Measurements from ENCODE around the gene APLP2. TPM values are rescaled to one million over a fixed set of nuclear protein-coding genes. Genes with fewer than 3 reads are reported as not detected.

Gene APLP2
- 357 TPM for total RNA-seq

DNA sequence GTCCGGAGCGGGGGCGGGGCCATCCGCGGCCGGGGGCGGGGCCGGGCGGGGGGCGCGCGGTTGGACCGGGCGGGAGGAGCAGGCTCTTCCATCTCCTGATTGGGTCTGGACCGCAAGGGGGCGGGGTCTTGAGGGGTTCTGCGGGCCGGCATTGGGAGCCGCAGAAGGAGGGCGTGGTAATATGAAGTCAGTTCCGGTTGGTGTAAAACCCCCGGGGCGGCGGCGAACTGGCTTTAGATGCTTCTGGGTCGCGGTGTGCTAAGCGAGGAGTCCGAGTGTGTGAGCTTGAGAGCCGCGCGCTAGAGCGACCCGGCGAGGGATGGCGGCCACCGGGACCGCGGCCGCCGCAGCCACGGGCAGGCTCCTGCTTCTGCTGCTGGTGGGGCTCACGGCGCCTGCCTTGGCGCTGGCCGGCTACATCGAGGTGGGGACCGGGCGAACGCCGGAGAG is at the start of gene APLP2:
Gene APLP2 (plus strand): TSS at position 236 of the 450 bp plus-strand sequence. CDS start 84 bp downstream, at position 320.

DNA sequence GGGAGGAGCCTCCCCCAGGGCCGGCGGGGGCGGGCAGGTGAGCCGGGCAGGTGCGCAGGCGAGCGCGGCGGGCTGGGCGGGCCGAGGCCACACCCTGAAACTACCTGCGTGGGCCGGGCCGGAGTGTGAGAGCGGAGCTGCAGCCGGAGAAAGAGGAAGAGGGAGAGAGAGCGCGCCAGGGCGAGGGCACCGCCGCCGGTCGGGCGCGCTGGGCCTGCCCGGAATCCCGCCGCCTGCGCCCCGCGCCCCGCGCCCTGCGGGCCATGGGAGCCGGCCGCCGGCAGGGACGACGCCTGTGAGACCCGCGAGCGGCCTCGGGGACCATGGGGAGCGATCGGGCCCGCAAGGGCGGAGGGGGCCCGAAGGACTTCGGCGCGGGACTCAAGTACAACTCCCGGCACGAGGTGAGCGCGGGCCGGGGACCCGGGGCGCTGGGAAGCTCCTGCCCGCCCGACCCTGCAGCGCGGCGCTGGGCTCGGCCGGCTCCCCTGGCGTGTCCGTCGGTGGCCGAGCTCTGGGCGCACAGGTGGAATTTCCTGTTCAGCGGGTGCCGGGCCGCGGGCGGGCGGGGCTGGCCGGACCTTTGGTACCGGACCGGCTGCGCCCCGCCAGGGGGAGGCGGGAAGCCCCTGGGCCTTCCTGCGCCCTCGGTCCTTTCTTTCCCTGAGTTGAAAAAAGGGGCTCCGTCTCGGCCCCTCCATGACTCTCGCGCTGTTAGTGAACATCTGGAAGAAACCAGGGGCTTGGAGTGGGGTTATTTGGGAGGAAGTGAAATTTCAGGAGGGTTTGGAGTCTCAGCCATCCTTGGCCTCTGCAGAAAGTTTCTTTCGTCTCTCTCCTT is 90.2 kb downstream of the APLP2 start, which contains the start of gene ST14:
Gene ST14 (plus strand): TSS at position 126 of the 841 bp plus-strand sequence. CDS start 198 bp downstream, at position 324.

Small RNAs within 50 kb of the gene (small RNA-seq; reads per million reads assigned to genes)
- not detected for gene RF00015
- gene RPL34P21, result not detected

Other genes starting within 250 kb of the APLP2 start
- 19.8 TPM for gene NFRKB, start 174.3 kb upstream of the APLP2 start, total RNA-seq
- gene PRDM10, start 67.1 kb upstream of the APLP2 start, total RNA-seq, result 12.0 TPM
- gene ST14, start 89.9 kb downstream of the APLP2 start, total RNA-seq, result 0.46 TPM
- gene ZBTB44, start 245.0 kb downstream of the APLP2 start, total RNA-seq, result 88.1 TPM

Data from diencephalon (tissue), 1 donor.